HPDE6-E6E7 (cell line): ENCODE measurements around the gene PTGES.

Source experiments
- DNase-seq: peaks from one replicate; pipeline ENCODE4 v3.0.0; 2011; ENCODE audit warnings: missing footprints; ENCODE audit errors: extremely low spot score

Gene PTGES

DNA sequence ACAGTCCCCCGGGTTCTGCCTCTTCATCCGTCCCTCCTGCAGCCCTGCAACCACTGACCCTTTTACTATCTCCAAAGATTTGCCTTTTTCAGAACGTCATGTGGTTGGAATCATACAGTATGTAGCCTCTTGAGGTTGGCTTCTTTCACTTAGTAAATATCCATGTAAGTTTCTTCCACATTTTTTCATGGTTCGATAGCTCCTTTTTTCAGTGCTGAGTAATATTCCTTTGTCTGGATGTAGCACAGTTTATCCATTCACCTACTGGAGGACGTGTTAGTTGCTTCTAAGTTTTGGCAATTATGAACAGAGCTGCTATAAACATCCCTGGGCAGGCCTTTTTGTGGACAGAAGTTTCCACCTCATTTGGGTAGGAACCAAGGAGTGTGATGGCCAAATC, 60.3 kb downstream of the PTGES start:
- DNase-seq: no peak
